Trophoblast cell (in vitro differentiated cells and primary cell): ENCODE measurements around the gene DHX29.
A peak's percentile ranks its signal among the peaks of the same experiment; 100 is the strongest.

Experiments used
- DNase-seq, 2 donors: peaks; one replicate each; pipeline ENCODE4 v3.0.0-alpha.2; 2016
- H2AFZ ChIP-seq: 2 replicates; pipeline ENCODE4 v1.6.1; 2013; ENCODE audit warnings: low read length, moderate library complexity, mild to moderate bottlenecking; ENCODE audit not compliant: insufficient read depth, poor library complexity
- H2AK5ac ChIP-seq: 2 replicates; pipeline ENCODE4 v1.6.1; 2013; ENCODE audit warnings: mild to moderate bottlenecking, low read length
- H2BK120ac ChIP-seq: 2 replicates; pipeline ENCODE4 v1.6.1; 2013; ENCODE audit warnings: low read length, mild to moderate bottlenecking, moderate library complexity; ENCODE audit not compliant: insufficient read depth, poor library complexity
- H2BK12ac ChIP-seq: 2 replicates; pipeline ENCODE4 v1.6.1; 2013; ENCODE audit warnings: mild to moderate bottlenecking, low read length, moderate library complexity
- H2BK5ac ChIP-seq: 2 replicates; pipeline ENCODE4 v1.6.1; 2013; ENCODE audit warnings: low read length, low read depth, moderate library complexity, mild to moderate bottlenecking; ENCODE audit not compliant: poor library complexity
- H3K14ac ChIP-seq: 2 replicates; pipeline ENCODE4 v1.6.1; 2013; ENCODE audit warnings: mild to moderate bottlenecking, low read length
- H3K18ac ChIP-seq: 2 replicates; pipeline ENCODE4 v1.6.1; 2013; ENCODE audit warnings: mild to moderate bottlenecking, low read length
- H3K23ac ChIP-seq: 2 replicates; pipeline ENCODE4 v1.6.1; 2013; ENCODE audit warnings: low read length
- H3K27ac ChIP-seq: 2 replicates; pipeline ENCODE4 v1.5.1; 2013; ENCODE audit warnings: low read depth, mild to moderate bottlenecking, inconsistent platforms, low read length, moderate library complexity
- H3K27me3 ChIP-seq: 2 replicates; pipeline ENCODE4 v1.6.1; 2013; ENCODE audit warnings: inconsistent platforms, mild to moderate bottlenecking, low read length, moderate library complexity; ENCODE audit not compliant: insufficient read depth
- H3K36me3 ChIP-seq, 2 experiments: 1 replicate in 1 of 2; 2 replicates in 1 of 2; pipeline ENCODE4 v1.6.1; 2013; ENCODE audit warnings: low read length in 2 of 2, mild to moderate bottlenecking in 2 of 2, moderate library complexity in 1 of 2; ENCODE audit not compliant: insufficient read depth in 2 of 2, control insufficient read depth in 1 of 2
- H3K4ac ChIP-seq: 2 replicates; pipeline ENCODE4 v1.6.1; 2013; ENCODE audit warnings: low read depth, mild to moderate bottlenecking, low read length, moderate library complexity
- H3K4me1 ChIP-seq, 2 experiments: 1 replicate in 1 of 2; 2 replicates in 1 of 2; pipeline ENCODE4 v1.6.1; 2013; ENCODE audit warnings: low read length in 2 of 2, mild to moderate bottlenecking in 2 of 2, moderate library complexity in 1 of 2; ENCODE audit not compliant: insufficient read depth in 2 of 2, control insufficient read depth in 1 of 2
- H3K4me2 ChIP-seq: 2 replicates; pipeline ENCODE4 v1.6.1; 2013; ENCODE audit warnings: inconsistent platforms, mild to moderate bottlenecking, low read length, moderate library complexity
- H3K4me3 ChIP-seq: 2 replicates; pipeline ENCODE4 v1.5.1; 2013; ENCODE audit warnings: mild to moderate bottlenecking, low read depth, low read length, inconsistent platforms
- H3K79me1 ChIP-seq: one replicate; pipeline ENCODE4 v1.6.1; 2013; ENCODE audit warnings: low read length
- H3K79me2 ChIP-seq: 2 replicates; pipeline ENCODE4 v1.6.1; 2013; ENCODE audit warnings: low read length, mild to moderate bottlenecking; ENCODE audit not compliant: control insufficient read depth, insufficient read depth, poor library complexity
- H3K9ac ChIP-seq: 2 replicates; pipeline ENCODE4 v1.6.1; 2013; ENCODE audit warnings: mild to moderate bottlenecking, low read length
- H3K9me3 ChIP-seq: 2 replicates; pipeline ENCODE4 v1.6.1; 2013; ENCODE audit warnings: low read depth, mild to moderate bottlenecking, control low read depth, inconsistent platforms, low read length; ENCODE audit not compliant: insufficient read depth
- H4K12ac ChIP-seq: 2 replicates; pipeline ENCODE4 v1.6.1; 2013; ENCODE audit warnings: low read depth, mild to moderate bottlenecking, low read length, moderate library complexity
- H4K8ac ChIP-seq: 2 replicates; pipeline ENCODE4 v1.6.1; 2013; ENCODE audit warnings: low read depth, mild to moderate bottlenecking, low read length, moderate library complexity
- H4K91ac ChIP-seq: one replicate; pipeline ENCODE4 v1.6.1; 2013; ENCODE audit warnings: low read depth, mild to moderate bottlenecking, low read length, moderate library complexity
- WGBS: extraction: QIAGEN DNeasy Blood & Tissue Kit; methylation state at CpG from one replicate; pipeline ENCODE4 v1.1.7; 2013; ENCODE audit warnings: missing lambda C conversion rate; ENCODE audit not compliant: insufficient read length, insufficient coverage; ENCODE audit errors: extremely low coverage; 5-methylcytosine and 5-hydroxymethylcytosine counted together

DHX29 gene

GRCh38 chr5:55222985-55223811 is 84.3 kb downstream of the DHX29 start:
- no peaks in the 10 kb centered on the region for H3K79me2 ChIP-seq
- H2BK5ac ChIP-seq, result no peak overlapping the region
- H3K36me3 ChIP-seq, result no peaks in the 10 kb centered on the region
- H3K9ac ChIP-seq, result no peak overlapping the region
- H3K9me3 ChIP-seq, result peaks cover 8% of the 10 kb centered on the region
- H2AK5ac ChIP-seq, result no peak overlapping the region
- H4K12ac ChIP-seq, result no peak overlapping the region
- peaks cover 16 to 24% of the 10 kb centered on the region in 2 experiments for H3K4me1 ChIP-seq
- no peak overlapping the region for H3K4ac ChIP-seq
- H3K27me3 ChIP-seq, result peaks cover 77% of the 10 kb centered on the region
- H3K4me3 ChIP-seq, result peak overlapping the region; percentile 37
- H3K27ac ChIP-seq, result no peak overlapping the region
- H3K79me1 ChIP-seq, result no peaks in the 10 kb centered on the region
- no peak for DNase-seq
- H3K14ac ChIP-seq, result no peak overlapping the region
- H3K4me2 ChIP-seq, result peak overlapping the region; percentile 69
- no peak overlapping the region for H2BK12ac ChIP-seq
- WGBS, result no CpG with 5 or more reads among the region's 61 CpGs
- no peak overlapping the region for H3K23ac ChIP-seq
- H4K91ac ChIP-seq, result no peak overlapping the region
- H3K18ac ChIP-seq, result no peak overlapping the region
- H2BK120ac ChIP-seq, result no peak overlapping the region
- H2AFZ ChIP-seq, result no peak overlapping the region
- H4K8ac ChIP-seq, result no peak overlapping the region

GRCh38 chr5:55222092-55222984 is 85.2 kb downstream of the DHX29 start:
- no peak overlapping the region for H2AFZ ChIP-seq
- no peak overlapping the region for H4K8ac ChIP-seq
- no peaks in the 10 kb centered on the region for H3K79me2 ChIP-seq
- no peak overlapping the region for H2AK5ac ChIP-seq
- no peak overlapping the region for H3K9ac ChIP-seq
- H3K23ac ChIP-seq, result no peak overlapping the region
- H4K12ac ChIP-seq, result no peak overlapping the region
- H3K4me2 ChIP-seq, result peak overlapping the region; percentile 69
- H3K14ac ChIP-seq, result no peak overlapping the region
- no peak for DNase-seq
- H3K79me1 ChIP-seq, result no peaks in the 10 kb centered on the region
- peaks cover 68% of the 10 kb centered on the region for H3K27me3 ChIP-seq
- no peak overlapping the region for H3K18ac ChIP-seq
- H2BK12ac ChIP-seq, result no peak overlapping the region
- peaks cover 16 to 20% of the 10 kb centered on the region in 2 experiments for H3K4me1 ChIP-seq
- no peak overlapping the region for H3K4ac ChIP-seq
- no peak overlapping the region for H2BK5ac ChIP-seq
- no peak overlapping the region for H3K27ac ChIP-seq
- no peak overlapping the region for H2BK120ac ChIP-seq
- H4K91ac ChIP-seq, result no peak overlapping the region
- peaks cover 8% of the 10 kb centered on the region for H3K9me3 ChIP-seq
- no CpG with 5 or more reads among the region's 30 CpGs for WGBS
- no peaks in the 10 kb centered on the region for H3K36me3 ChIP-seq
- no peak overlapping the region for H3K4me3 ChIP-seq

GRCh38 chr5:55220433-55221185 is 86.9 kb downstream of the DHX29 start:
- WGBS, result no CpG with 5 or more reads among the region's 62 CpGs
- peak overlapping the region; percentile 80 for H3K4me2 ChIP-seq

GRCh38 chr5:55219770-55220169 is 87.7 kb downstream of the DHX29 start:
- H2AFZ ChIP-seq, result no peak overlapping the region
- peaks cover 6% of the 10 kb centered on the region for H3K9me3 ChIP-seq
- no peak overlapping the region for H2AK5ac ChIP-seq
- no peaks in the 10 kb centered on the region for H3K79me2 ChIP-seq
- no peak overlapping the region for H2BK12ac ChIP-seq
- no peak overlapping the region for H3K18ac ChIP-seq
- H3K9ac ChIP-seq, result no peak overlapping the region
- H4K8ac ChIP-seq, result no peak overlapping the region
- H3K27ac ChIP-seq, result no peak overlapping the region
- DNase-seq, result no peak
- H2BK120ac ChIP-seq, result no peak overlapping the region
- peaks cover 46% of the 10 kb centered on the region for H3K27me3 ChIP-seq
- H3K4me3 ChIP-seq, result no peak overlapping the region
- WGBS, result no CpG with 5 or more reads among the region's 3 CpGs
- H2BK5ac ChIP-seq, result no peak overlapping the region
- H3K79me1 ChIP-seq, result no peaks in the 10 kb centered on the region
- H3K4me1 ChIP-seq, result peaks cover 9 to 13% of the 10 kb centered on the region in 2 experiments
- H3K4ac ChIP-seq, result no peak overlapping the region
- no peak overlapping the region for H4K91ac ChIP-seq
- H3K4me2 ChIP-seq, result no peak overlapping the region
- H3K23ac ChIP-seq, result no peak overlapping the region
- H4K12ac ChIP-seq, result no peak overlapping the region
- no peak overlapping the region for H3K14ac ChIP-seq
- no peaks in the 10 kb centered on the region for H3K36me3 ChIP-seq

More at GRCh38 chr5:55220433-55221185, 86.9 kb downstream of the DHX29 start:
- Histone ChIP-seq H2BK120ac (no peak overlapping the region), H3K14ac (peak overlapping the region; percentile 22), H3K9ac (no peak overlapping the region), H2AK5ac (no peak overlapping the region), H3K36me3 (no peaks in the 10 kb centered on the region), H2AFZ (peak overlapping the region; percentile 38), H3K4me1 (peaks cover 9 to 13% of the 10 kb centered on the region in 2 experiments), H3K27ac (no peak overlapping the region), H3K23ac (no peak overlapping the region), H3K4me3 (peak overlapping the region; percentile 19), H3K9me3 (peaks cover 6% of the 10 kb centered on the region), H2BK5ac (no peak overlapping the region), H4K12ac (no peak overlapping the region), H4K91ac (no peak overlapping the region), H3K18ac (no peak overlapping the region), H3K4ac (no peak overlapping the region), H3K27me3 (peaks cover 54% of the 10 kb centered on the region), H4K8ac (peak overlapping the region; percentile 11), H2BK12ac (no peak overlapping the region), H3K79me1 (no peaks in the 10 kb centered on the region), H3K79me2 (no peaks in the 10 kb centered on the region)
- DNase-seq, result peak in 1 of 2 donors; percentile 59
